GM19238 (cell line): ENCODE measurements around the gene KRT9.
"Not testable (repeated sequence)": the region's sequence is repeated elsewhere in the genome, so short reads cannot be mapped to it uniquely, and the experiment has no call there.

Experiments used
- DNase-seq: peaks from one replicate; pipeline ENCODE4 v3.0.0; 2011; ENCODE audit warnings: low spot score; ENCODE audit not compliant: insufficient read length

Gene KRT9

GRCh38 chr17:41571561-41572434, at the start of gene KRT9:
TSS of gene KRT9 (minus strand) at chr17:41572059. CDS start at chr17:41571992, 67 bp downstream.
- no peak for DNase-seq

- not testable (repeated sequence) for DNase-seq
These were observed 49.6 kb upstream of the KRT9 start for GRCh38 chr17:41621435-41621817.

- no peak for DNase-seq
These were observed 49.0 kb upstream of the KRT9 start for GRCh38 chr17:41620583-41621434.

GRCh38 chr17:41619927-41620582, 48.2 kb upstream of the KRT9 start:
- not testable (repeated sequence) for DNase-seq

GRCh38 chr17:41619036-41619926, 47.4 kb upstream of the KRT9 start:
- no peak for DNase-seq

- no peak for DNase-seq
These were observed 46.6 kb upstream of the KRT9 start for GRCh38 chr17:41618341-41619035.

GRCh38 chr17:41617698-41618097, 45.8 kb upstream of the KRT9 start:
- DNase-seq: no peak

- no peak for DNase-seq
These were observed 45.3 kb upstream of the KRT9 start for GRCh38 chr17:41617136-41617535.

- not testable (repeated sequence) for DNase-seq
These were observed 44.6 kb upstream of the KRT9 start for GRCh38 chr17:41616486-41616885.

- no peak for DNase-seq
These were observed 43.6 kb upstream of the KRT9 start for GRCh38 chr17:41615454-41615853.

GRCh38 chr17:41614767-41615166, 42.9 kb upstream of the KRT9 start:
- DNase-seq: not testable (repeated sequence)

- DNase-seq: no peak
These were observed 42.2 kb upstream of the KRT9 start for GRCh38 chr17:41614098-41614497.

- no peak for DNase-seq
These were observed 41.6 kb upstream of the KRT9 start for GRCh38 chr17:41613277-41614082.

- DNase-seq: not testable (repeated sequence)
These were observed 40.7 kb upstream of the KRT9 start, which contains the start of gene KRT16 for GRCh38 chr17:41612376-41613160. TSS of gene KRT16 (minus strand) at chr17:41612767. CDS start at chr17:41612688, 79 bp downstream.

GRCh38 chr17:41610965-41611640, 39.2 kb upstream of the KRT9 start:
- no peak for DNase-seq

GRCh38 chr17:41610061-41610517, 38.2 kb upstream of the KRT9 start:
- DNase-seq: not testable (repeated sequence)

GRCh38 chr17:41606930-41607329, 35.1 kb upstream of the KRT9 start:
- DNase-seq: not testable (repeated sequence)

- no peak for DNase-seq
These were observed 30.7 kb upstream of the KRT9 start for GRCh38 chr17:41602524-41602923.
